Progenitor cell of endocrine pancreas (in vitro differentiated cells): ENCODE results near the gene SNTA1. TPM values are rescaled to one million over a fixed set of nuclear protein-coding genes. Genes with fewer than 3 reads are reported as not detected.

Experiments used
- DNase-seq: peaks from one replicate; pipeline ENCODE4 v3.0.0; 2021; ENCODE audit warnings: low spot score; ENCODE audit not compliant: unreplicated experiment
- H3K27ac Mint-ChIP-seq: 2 replicates; pipeline ENCODE4 v1.8.0; 2021; ENCODE audit warnings: mild to moderate bottlenecking, moderate library complexity, mixed read lengths
- H3K27me3 Mint-ChIP-seq: 2 replicates; pipeline ENCODE4 v1.8.0; 2021; ENCODE audit warnings: mixed read lengths
- H3K36me3 Mint-ChIP-seq: 2 replicates; pipeline ENCODE4 v1.8.0; 2022; ENCODE audit warnings: mixed read lengths; ENCODE audit not compliant: insufficient read depth
- H3K4me1 Mint-ChIP-seq: 2 replicates; pipeline ENCODE4 v1.8.0; 2021; ENCODE audit warnings: low read depth, mixed read lengths
- H3K4me3 Mint-ChIP-seq: 2 replicates; pipeline ENCODE4 v1.8.0; 2021; ENCODE audit warnings: low read depth, mild to moderate bottlenecking, moderate library complexity, mixed read lengths
- H3K9me3 Mint-ChIP-seq: 2 replicates; pipeline ENCODE4 v1.8.0; 2021; ENCODE audit warnings: low read depth, mixed read lengths
- CTCF ChIP-seq: fragments of 200-600 bp; sonication (generic); IDR thresholded peaks from one replicate; pipeline ENCODE4 v1.5.0; 2021; ENCODE audit warnings: antibody characterized with exemption, mild to moderate bottlenecking; ENCODE audit not compliant: unreplicated experiment
- total RNA-seq: library from RNA; stranded (reverse); gene quantifications from 2 replicates; pipeline ENCODE4 v1.2.1, GENCODE V29; 2021

The SNTA1 gene
- total RNA-seq, 1 donor from 2014 or later: 5.8 TPM

GRCh38 chr20:33475381-33476152 lies 32.0 kb upstream of the SNTA1 start:
- Mint-ChIP-seq H3K4me1 (peaks cover 20% of the 10 kb centered on the region), H3K4me3 (no peak overlapping the region), H3K36me3 (no peaks in the 10 kb centered on the region), H3K27ac (no peak overlapping the region), H3K9me3 (no peaks in the 10 kb centered on the region), H3K27me3 (peaks cover 17% of the 10 kb centered on the region)
- no peak for DNase-seq
- TF ChIP-seq CTCF: no peak

GRCh38 chr20:33474963-33475362 lies 31.4 kb upstream of the SNTA1 start:
- H3K4me3 Mint-ChIP-seq: no peak overlapping the region
- TF ChIP-seq CTCF: no peak
- DNase-seq: no peak
- H3K36me3 Mint-ChIP-seq: no peaks in the 10 kb centered on the region
- H3K4me1 Mint-ChIP-seq: peaks cover 20% of the 10 kb centered on the region
- no peak overlapping the region for H3K27ac Mint-ChIP-seq
- H3K9me3 Mint-ChIP-seq: no peaks in the 10 kb centered on the region
- H3K27me3 Mint-ChIP-seq: peaks cover 17% of the 10 kb centered on the region

- Mint-ChIP-seq H3K4me3 (no peak overlapping the region), H3K27me3 (peaks cover 17% of the 10 kb centered on the region), H3K27ac (no peak overlapping the region), H3K9me3 (no peaks in the 10 kb centered on the region), H3K36me3 (no peaks in the 10 kb centered on the region), H3K4me1 (peaks cover 20% of the 10 kb centered on the region)
- no peak for TF ChIP-seq CTCF
- DNase-seq: no peak
These were observed 30.7 kb upstream of the SNTA1 start for GRCh38 chr20:33474097-33474873.

GRCh38 chr20:33472868-33473435 lies 29.4 kb upstream of the SNTA1 start:
- Mint-ChIP-seq H3K36me3 (no peaks in the 10 kb centered on the region), H3K4me1 (peaks cover 18% of the 10 kb centered on the region), H3K9me3 (no peaks in the 10 kb centered on the region), H3K27me3 (peaks cover 17% of the 10 kb centered on the region), H3K27ac (peak overlapping the region; percentile 3), H3K4me3 (no peak overlapping the region)
- DNase-seq: no peak
- TF ChIP-seq CTCF: no peak

GRCh38 chr20:33470866-33471265 lies 27.3 kb upstream of the SNTA1 start:
- H3K27me3 Mint-ChIP-seq: peaks cover 14% of the 10 kb centered on the region
- no peaks in the 10 kb centered on the region for H3K36me3 Mint-ChIP-seq
- H3K9me3 Mint-ChIP-seq: no peaks in the 10 kb centered on the region
- peaks cover 10% of the 10 kb centered on the region for H3K4me1 Mint-ChIP-seq
- DNase-seq: no peak
- no peak for TF ChIP-seq CTCF
- H3K27ac Mint-ChIP-seq: no peak overlapping the region
- no peak overlapping the region for H3K4me3 Mint-ChIP-seq
